Measurements from ENCODE around the gene NSMCE3. TPM values are rescaled to one million over a fixed set of nuclear protein-coding genes. Genes with fewer than 3 reads are reported as not detected.
"Not testable (repeated sequence)": the region's sequence is repeated elsewhere in the genome, so short reads cannot be mapped to it uniquely, and the experiment has no call there.

Gene NSMCE3
- polyA plus RNA-seq, 1 donor from 2014 or later, result 32.9 TPM

GRCh38 chr15:29252234-29252633, 17.4 kb downstream of the NSMCE3 start:
- H3K27me3 Mint-ChIP-seq, result no peaks in the 10 kb centered on the region
- H3K36me3 Mint-ChIP-seq, result peaks cover 3% of the 10 kb centered on the region
- H3K9me3 Mint-ChIP-seq, result peaks cover 0 to 7% (median 2%) of the 10 kb centered on the region in 3 donors
- no peaks in the 10 kb centered on the region for H3K4me1 Mint-ChIP-seq
- no peak overlapping the region for H3K4me3 Mint-ChIP-seq
- H3K27ac Mint-ChIP-seq, result no peak overlapping the region

- H3K27ac Mint-ChIP-seq, result no peak overlapping the region
- H3K27me3 Mint-ChIP-seq, result no peaks in the 10 kb centered on the region
- H3K4me3 Mint-ChIP-seq, result no peak overlapping the region
- peaks cover under 1 to 5% (median 5%) of the 10 kb centered on the region in 3 donors for H3K9me3 Mint-ChIP-seq
- H3K36me3 Mint-ChIP-seq, result peaks cover 2% of the 10 kb centered on the region
- peaks cover 0 to 2% (median 0%) of the 10 kb centered on the region in 3 donors for H3K4me1 Mint-ChIP-seq
Measured at GRCh38 chr15:29244544-29244943, 25.1 kb downstream of the NSMCE3 start.

GRCh38 chr15:29244123-29244522, 25.5 kb downstream of the NSMCE3 start:
- Mint-ChIP-seq H3K9me3 (peaks cover 0 to 5% (median 4%) of the 10 kb centered on the region in 3 donors), H3K36me3 (peaks cover 2% of the 10 kb centered on the region), H3K4me3 (no peak overlapping the region), H3K4me1 (peaks cover 0 to 2% (median 0%) of the 10 kb centered on the region in 3 donors), H3K27me3 (no peaks in the 10 kb centered on the region), H3K27ac (no peak overlapping the region)

- Mint-ChIP-seq H3K27me3 (no peaks in the 10 kb centered on the region), H3K4me1 (peaks cover 0 to 2% (median 0%) of the 10 kb centered on the region in 3 donors), H3K9me3 (peaks cover 0 to 9% (median 0%) of the 10 kb centered on the region in 3 donors), H3K4me3 (no peak overlapping the region), H3K36me3 (peaks cover under 1% of the 10 kb centered on the region), H3K27ac (no peak overlapping the region)
Measured at GRCh38 chr15:29242456-29243242, 27.0 kb downstream of the NSMCE3 start.

GRCh38 chr15:29241207-29241606, 28.4 kb downstream of the NSMCE3 start:
- H3K4me3 Mint-ChIP-seq, result no peak overlapping the region
- H3K36me3 Mint-ChIP-seq, result peaks cover 1% of the 10 kb centered on the region
- H3K4me1 Mint-ChIP-seq, result peaks cover 0 to 2% (median 0%) of the 10 kb centered on the region in 3 donors
- no peak overlapping the region for H3K27ac Mint-ChIP-seq
- H3K9me3 Mint-ChIP-seq, result peaks cover 0 to 8% (median under 1%) of the 10 kb centered on the region in 3 donors
- no peaks in the 10 kb centered on the region for H3K27me3 Mint-ChIP-seq

GRCh38 chr15:29239395-29239794, 30.2 kb downstream of the NSMCE3 start:
- H3K27ac Mint-ChIP-seq, result no peak overlapping the region
- peaks cover 0 to 2% (median 0%) of the 10 kb centered on the region in 3 donors for H3K4me1 Mint-ChIP-seq
- peaks cover 3% of the 10 kb centered on the region for H3K27me3 Mint-ChIP-seq
- no peak overlapping the region for H3K4me3 Mint-ChIP-seq
- peaks cover 3% of the 10 kb centered on the region for H3K36me3 Mint-ChIP-seq
- peaks cover 0 to 17% (median 5%) of the 10 kb centered on the region in 3 donors for H3K9me3 Mint-ChIP-seq

- no peak overlapping the region for H3K4me3 Mint-ChIP-seq
- peaks cover 3 to 14% (median 5%) of the 10 kb centered on the region in 3 donors for H3K9me3 Mint-ChIP-seq
- H3K27me3 Mint-ChIP-seq, result peaks cover 7% of the 10 kb centered on the region
- H3K4me1 Mint-ChIP-seq, result no peaks in the 10 kb centered on the region
- H3K36me3 Mint-ChIP-seq, result peaks cover 3% of the 10 kb centered on the region
- H3K27ac Mint-ChIP-seq, result no peak overlapping the region
Measured at GRCh38 chr15:29233566-29233965, 36.1 kb downstream of the NSMCE3 start.

- H3K4me3 Mint-ChIP-seq, result no peak overlapping the region
- peaks cover 0 to 1% (median 0%) of the 10 kb centered on the region in 3 donors for H3K9me3 Mint-ChIP-seq
- no peaks in the 10 kb centered on the region for H3K36me3 Mint-ChIP-seq
- H3K27me3 Mint-ChIP-seq, result peaks cover 23% of the 10 kb centered on the region
- no peaks in the 10 kb centered on the region for H3K4me1 Mint-ChIP-seq
- no peak overlapping the region for H3K27ac Mint-ChIP-seq
Measured at GRCh38 chr15:29226436-29227208, 43.0 kb downstream of the NSMCE3 start.

GRCh38 chr15:29225534-29226234, 43.9 kb downstream of the NSMCE3 start:
- H3K27ac Mint-ChIP-seq, result no peak overlapping the region
- peaks cover 0 to 1% (median 0%) of the 10 kb centered on the region in 3 donors for H3K9me3 Mint-ChIP-seq
- peaks cover 23% of the 10 kb centered on the region for H3K27me3 Mint-ChIP-seq
- no peaks in the 10 kb centered on the region for H3K4me1 Mint-ChIP-seq
- H3K36me3 Mint-ChIP-seq, result no peaks in the 10 kb centered on the region
- H3K4me3 Mint-ChIP-seq, result no peak overlapping the region

GRCh38 chr15:29224987-29225363, 44.6 kb downstream of the NSMCE3 start:
- H3K4me1 Mint-ChIP-seq, H3K36me3 Mint-ChIP-seq, H3K9me3 Mint-ChIP-seq, H3K27ac Mint-ChIP-seq, H3K4me3 Mint-ChIP-seq: not testable (repeated sequence)
- peaks cover 23% of the 10 kb centered on the region for H3K27me3 Mint-ChIP-seq

- H3K27me3 Mint-ChIP-seq, result peaks cover 21% of the 10 kb centered on the region
- H3K9me3 Mint-ChIP-seq, H3K36me3 Mint-ChIP-seq, H3K4me1 Mint-ChIP-seq, H3K27ac Mint-ChIP-seq, H3K4me3 Mint-ChIP-seq: not testable (repeated sequence)
Measured at GRCh38 chr15:29224235-29224986, 45.2 kb downstream of the NSMCE3 start.

GRCh38 chr15:29223640-29224039, 46.0 kb downstream of the NSMCE3 start:
- Mint-ChIP-seq H3K27me3 (peaks cover 19% of the 10 kb centered on the region), H3K27ac (no peak overlapping the region), H3K4me1 (no peaks in the 10 kb centered on the region), H3K9me3 (peaks cover 0 to 5% (median 1%) of the 10 kb centered on the region in 3 donors), H3K36me3 (no peaks in the 10 kb centered on the region), H3K4me3 (no peak overlapping the region)

GRCh38 chr15:29222129-29222853, 47.3 kb downstream of the NSMCE3 start:
- peaks cover 17% of the 10 kb centered on the region for H3K27me3 Mint-ChIP-seq
- no peaks in the 10 kb centered on the region for H3K4me1 Mint-ChIP-seq
- H3K9me3 Mint-ChIP-seq, result peaks cover 0 to 5% (median 1%) of the 10 kb centered on the region in 3 donors
- H3K4me3 Mint-ChIP-seq, result no peak overlapping the region
- peak overlapping the region in 1 of 3 donors; percentile 69 for H3K27ac Mint-ChIP-seq
- no peaks in the 10 kb centered on the region for H3K36me3 Mint-ChIP-seq

- Mint-ChIP-seq H3K9me3 (peaks cover 0 to 6% (median 1%) of the 10 kb centered on the region in 3 donors), H3K4me3 (no peak overlapping the region), H3K36me3 (no peaks in the 10 kb centered on the region), H3K27me3 (peaks cover 8% of the 10 kb centered on the region), H3K27ac (no peak overlapping the region), H3K4me1 (no peaks in the 10 kb centered on the region)
Measured at GRCh38 chr15:29220852-29221251, 48.8 kb downstream of the NSMCE3 start.

Measured in IgD-negative memory B cell (primary cell).